Measurements from ENCODE around the gene LRRC4C. TPM values are rescaled to one million over a fixed set of nuclear protein-coding genes. Genes with fewer than 3 reads are reported as not detected.

Gene LRRC4C
- total RNA-seq, 1 experiment from 2014 or later: 0.15 TPM

- ATAC-seq (no peak), DNase-seq (ENCODE audit: low read depth, low spot score) (no peak)
- H3K27ac ChIP-seq (ENCODE audit: low read length): no peak overlapping the region
- BruUV-seq (replicated peaks): no TSS peak
- CTCF ChIA-PET: no interaction called here
- intact Hi-C loops (cut with micrococcal nuclease; ENCODE audit: unreplicated experiment) (no loop called here), in situ Hi-C loops (cut with HindIII; ENCODE audit: low pct_unique_long_range_greater_than_20kb, low sequenced_read_pairs) (no loop called here)
- no peaks in the 10 kb centered on the region for H3K27me3 ChIP-seq (ENCODE audit: control insufficient read depth, insufficient read depth, low read length)
- H3K4me3 ChIP-seq (ENCODE audit: low read depth in 2 of 2, low read length in 2 of 2): no peak overlapping the region
- POLR2A ChIA-PET: no interaction called here
- no peaks in the 10 kb centered on the region for H3K36me3 ChIP-seq (ENCODE audit: control insufficient read depth, insufficient read depth, low read length)
- TF ChIP-seq REST (IDR thresholded peaks at IDR 0.05; ENCODE audit: insufficient read depth in 1 of 2, low read depth in 2 of 2, low read length in 1 of 2) (no peak), CTCF (IDR thresholded peaks at IDR 0.05) (no peak), TCF7L2 (IDR thresholded peaks at IDR 0.05; ENCODE audit: low read depth, low read length) (no peak), SIN3A (IDR thresholded peaks at IDR 0.05; ENCODE audit: borderline replicate concordance, insufficient read depth, low read depth, low read length) (no peak), POLR2AphosphoS5 (IDR thresholded peaks at IDR 0.05; ENCODE audit: low read depth, low read length) (no peak)
- no peaks in the 10 kb centered on the region for H3K9me3 ChIP-seq (ENCODE audit: control insufficient read depth, insufficient read depth, low read depth, low read length)
- no peaks in the 10 kb centered on the region for H3K4me1 ChIP-seq (ENCODE audit: control insufficient read depth, insufficient read depth, low read length)
Measured at GRCh38 chr11:40285558-40285957, 1173.9 kb downstream of the LRRC4C start.

GRCh38 chr11:40281052-40281580, 1178.3 kb downstream of the LRRC4C start:
- CTCF ChIA-PET: no interaction called here
- no peaks in the 10 kb centered on the region for H3K27me3 ChIP-seq (ENCODE audit: control insufficient read depth, insufficient read depth, low read length)
- in situ Hi-C loops (cut with HindIII; ENCODE audit: low pct_unique_long_range_greater_than_20kb, low sequenced_read_pairs): no loop called here
- POLR2A ChIA-PET: no interaction called here
- no peak overlapping the region for H3K27ac ChIP-seq (ENCODE audit: low read length)
- DNase-seq (ENCODE audit: low read depth, low spot score): no peak
- TF ChIP-seq CTCF (IDR thresholded peaks at IDR 0.05) (no peak), SIN3A (IDR thresholded peaks at IDR 0.05; ENCODE audit: borderline replicate concordance, insufficient read depth, low read depth, low read length) (no peak), POLR2AphosphoS5 (IDR thresholded peaks at IDR 0.05; ENCODE audit: low read depth, low read length) (no peak), REST (IDR thresholded peaks at IDR 0.05; ENCODE audit: insufficient read depth in 1 of 2, low read depth in 2 of 2, low read length in 1 of 2) (no peak), TCF7L2 (IDR thresholded peaks at IDR 0.05; ENCODE audit: low read depth, low read length) (no peak)
- no peaks in the 10 kb centered on the region for H3K36me3 ChIP-seq (ENCODE audit: control insufficient read depth, insufficient read depth, low read length)
- H3K4me1 ChIP-seq (ENCODE audit: control insufficient read depth, insufficient read depth, low read length): no peaks in the 10 kb centered on the region
- no peaks in the 10 kb centered on the region for H3K9me3 ChIP-seq (ENCODE audit: control insufficient read depth, insufficient read depth, low read depth, low read length)
- intact Hi-C loops (cut with micrococcal nuclease; ENCODE audit: unreplicated experiment): no loop called here
- BruUV-seq (replicated peaks): no TSS peak
- no peak overlapping the region for H3K4me3 ChIP-seq (ENCODE audit: low read depth in 2 of 2, low read length in 2 of 2)
- ATAC-seq: no peak

Measured in Panc1 (cell line).